Subcutaneous adipose tissue (tissue), 4 donors: ENCODE measurements around the gene LIMS2. TPM values are rescaled to one million over a fixed set of nuclear protein-coding genes. Genes with fewer than 3 reads are reported as not detected.

Experiments
- CTCF ChIP-seq: fragments of 450-650 bp; IDR thresholded peaks from one replicate; pipeline ENCODE4 v1.5.1; 2016; ENCODE audit warnings: low read depth, mild to moderate bottlenecking, control low read depth, antibody characterized with exemption, moderate library complexity
- total RNA-seq, 4 donors: library from RNA; depleted of rRNA; stranded (reverse); fragments of >200 nt; gene quantifications; one replicate each; pipeline ENCODE4 v1.1.0, GENCODE V29; 2016

LIMS2 gene
- total RNA-seq, 4 donors from 2014 or later = 8.5 to 81.8 (median 26.5) TPM

GRCh38 chr2:127641133-127641532, 34.2 kb downstream of the LIMS2 start:
- no peak for TF ChIP-seq CTCF

GRCh38 chr2:127640082-127641072, 35.0 kb downstream of the LIMS2 start:
- TF ChIP-seq CTCF = no peak

GRCh38 chr2:127639111-127639474, 36.2 kb downstream of the LIMS2 start:
- no peak for TF ChIP-seq CTCF

- TF ChIP-seq CTCF = no peak
Observed at GRCh38 chr2:127638361-127639110, 36.8 kb downstream of the LIMS2 start.

GRCh38 chr2:127637725-127638252, 37.5 kb downstream of the LIMS2 start:
- TF ChIP-seq CTCF = no peak

- no peak for TF ChIP-seq CTCF
Observed at GRCh38 chr2:127637236-127637630, 38.1 kb downstream of the LIMS2 start.
